ENCODE data around the gene SAP30BP.

The SAP30BP gene

DNA sequence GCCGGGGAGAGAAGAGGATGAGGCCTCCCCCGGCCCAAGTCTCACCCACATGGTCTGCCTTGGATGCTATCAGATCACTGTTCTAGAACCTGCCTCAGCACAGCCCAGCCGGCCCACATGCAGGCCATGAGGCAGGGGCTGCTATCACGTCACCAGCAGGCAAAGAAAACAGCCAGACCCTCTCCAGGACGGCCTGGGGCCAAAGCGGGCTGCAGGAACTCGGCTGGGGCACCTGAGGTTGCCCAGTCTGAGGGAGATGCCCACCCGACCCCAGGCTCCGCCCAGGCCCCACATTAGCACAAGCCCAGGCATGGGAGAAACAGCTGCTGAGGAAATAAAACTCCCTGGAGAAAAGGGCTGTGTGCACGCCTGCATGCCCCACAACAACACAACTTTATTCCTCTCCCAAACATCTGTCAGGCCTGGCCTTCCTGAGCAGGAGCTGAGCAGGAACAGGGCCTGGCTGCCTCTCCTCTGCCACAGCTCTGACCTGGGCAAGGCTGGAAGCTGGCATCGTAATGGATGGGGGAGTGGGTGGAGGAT, 40.6 kb upstream of the SAP30BP start (continued):
- TF ChIP-seq, protein P1, sequence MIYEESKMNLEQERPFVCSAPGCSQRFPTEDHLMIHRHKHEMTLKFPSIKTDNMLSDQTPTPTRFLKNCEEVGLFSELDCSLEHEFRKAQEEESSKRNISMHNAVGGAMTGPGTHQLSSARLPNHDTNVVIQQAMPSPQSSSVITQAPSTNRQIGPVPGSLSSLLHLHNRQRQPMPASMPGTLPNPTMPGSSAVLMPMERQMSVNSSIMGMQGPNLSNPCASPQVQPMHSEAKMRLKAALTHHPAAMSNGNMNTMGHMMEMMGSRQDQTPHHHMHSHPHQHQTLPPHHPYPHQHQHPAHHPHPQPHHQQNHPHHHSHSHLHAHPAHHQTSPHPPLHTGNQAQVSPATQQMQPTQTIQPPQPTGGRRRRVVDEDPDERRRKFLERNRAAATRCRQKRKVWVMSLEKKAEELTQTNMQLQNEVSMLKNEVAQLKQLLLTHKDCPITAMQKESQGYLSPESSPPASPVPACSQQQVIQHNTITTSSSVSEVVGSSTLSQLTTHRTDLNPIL (CRISPR knock-in tag; IDR thresholded peaks at IDR 0.05; ENCODE audit: low read depth): no peak
- TF ChIP-seq TOX (CRISPR knock-in tag; IDR thresholded peaks at IDR 0.05; ENCODE audit: borderline replicate concordance): no peak

GRCh38 chr17:75627094-75627493, 40.0 kb upstream of the SAP30BP start:
- no peak for ATAC-seq
- no peak for TF ChIP-seq PPARA (CRISPR knock-in tag; IDR thresholded peaks at IDR 0.05; ENCODE audit: borderline replicate concordance)
- no peak for TF ChIP-seq ARNTL (CRISPR knock-in tag; IDR thresholded peaks at IDR 0.05; ENCODE audit: borderline replicate concordance, low read depth)
- no peak for TF ChIP-seq TOX (CRISPR knock-in tag; IDR thresholded peaks at IDR 0.05; ENCODE audit: borderline replicate concordance)
- no peak for TF ChIP-seq ZFP3 (CRISPR knock-in tag; IDR thresholded peaks at IDR 0.05)
- no peak for TF ChIP-seq ZNF565 (CRISPR knock-in tag; conservative IDR thresholded peaks at IDR 0.05; ENCODE audit: low read depth)
- TF ChIP-seq ZNF8 (CRISPR knock-in tag; IDR thresholded peaks at IDR 0.05): no peak
- no peak for TF ChIP-seq CSDC2 (CRISPR knock-in tag; IDR thresholded peaks at IDR 0.05)
- TF ChIP-seq ESRRG (CRISPR knock-in tag; IDR thresholded peaks at IDR 0.05): no peak

- TF ChIP-seq ARNTL (CRISPR knock-in tag; IDR thresholded peaks at IDR 0.05; ENCODE audit: borderline replicate concordance, low read depth) (no peak), TCF4 (CRISPR knock-in tag; IDR thresholded peaks at IDR 0.05; ENCODE audit: borderline replicate concordance) (no peak), SNAI2 (CRISPR knock-in tag; IDR thresholded peaks at IDR 0.05) (no peak), GLIS3 (CRISPR knock-in tag; IDR thresholded peaks at IDR 0.05) (no peak), PPARA (CRISPR knock-in tag; IDR thresholded peaks at IDR 0.05; ENCODE audit: borderline replicate concordance) (no peak), ISL1 (CRISPR knock-in tag; IDR thresholded peaks at IDR 0.05) (no peak), TOX (CRISPR knock-in tag; IDR thresholded peaks at IDR 0.05; ENCODE audit: borderline replicate concordance) (no peak), ZFP3 (CRISPR knock-in tag; IDR thresholded peaks at IDR 0.05) (no peak), POU6F1 (CRISPR knock-in tag; IDR thresholded peaks at IDR 0.05; ENCODE audit: borderline replicate concordance, low read depth) (no peak)
- TF ChIP-seq, protein P2, sequence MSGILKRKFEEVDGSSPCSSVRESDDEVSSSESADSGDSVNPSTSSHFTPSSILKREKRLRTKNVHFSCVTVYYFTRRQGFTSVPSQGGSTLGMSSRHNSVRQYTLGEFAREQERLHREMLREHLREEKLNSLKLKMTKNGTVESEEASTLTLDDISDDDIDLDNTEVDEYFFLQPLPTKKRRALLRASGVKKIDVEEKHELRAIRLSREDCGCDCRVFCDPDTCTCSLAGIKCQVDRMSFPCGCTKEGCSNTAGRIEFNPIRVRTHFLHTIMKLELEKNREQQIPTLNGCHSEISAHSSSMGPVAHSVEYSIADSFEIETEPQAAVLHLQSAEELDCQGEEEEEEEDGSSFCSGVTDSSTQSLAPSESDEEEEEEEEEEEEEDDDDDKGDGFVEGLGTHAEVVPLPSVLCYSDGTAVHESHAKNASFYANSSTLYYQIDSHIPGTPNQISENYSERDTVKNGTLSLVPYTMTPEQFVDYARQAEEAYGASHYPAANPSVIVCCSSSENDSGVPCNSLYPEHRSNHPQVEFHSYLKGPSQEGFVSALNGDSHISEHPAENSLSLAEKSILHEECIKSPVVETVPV (CRISPR knock-in tag; IDR thresholded peaks at IDR 0.05): no peak
- TF ChIP-seq, protein P1 (CRISPR knock-in tag; IDR thresholded peaks at IDR 0.05; ENCODE audit: low read depth): no peak
- no peak for ATAC-seq
These were observed 38.7 kb upstream of the SAP30BP start for GRCh38 chr17:75628425-75628824.

DNA sequence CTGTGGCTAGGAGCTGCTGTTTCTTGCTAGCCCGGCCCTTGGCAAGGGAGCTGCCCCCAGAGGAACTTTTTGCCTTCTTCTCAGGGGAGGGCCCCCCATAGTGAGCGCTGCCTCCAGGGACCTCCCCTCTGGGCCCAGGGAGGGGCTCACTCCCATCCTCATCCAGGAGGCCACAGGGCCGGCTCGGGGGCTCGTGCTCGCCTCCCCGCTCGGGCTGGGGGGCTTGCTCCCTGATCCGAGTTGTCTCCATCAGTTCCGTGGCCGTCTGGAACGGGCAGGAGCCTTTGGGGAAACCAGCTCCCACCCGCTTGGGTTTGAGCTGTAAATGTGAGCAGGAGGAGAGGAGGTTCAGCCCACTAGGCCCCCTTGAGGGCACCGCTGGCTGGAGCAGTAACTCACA, 38.0 kb upstream of the SAP30BP start:
- TF ChIP-seq ZNF565 (CRISPR knock-in tag; conservative IDR thresholded peaks at IDR 0.05; ENCODE audit: low read depth): no peak
- no peak for TF ChIP-seq TOX (CRISPR knock-in tag; IDR thresholded peaks at IDR 0.05; ENCODE audit: borderline replicate concordance)
- TF ChIP-seq BACH2 (CRISPR knock-in tag; IDR thresholded peaks at IDR 0.05; ENCODE audit: borderline replicate concordance): no peak
- TF ChIP-seq RARB (CRISPR knock-in tag; IDR thresholded peaks at IDR 0.05): no peak
- no peak for TF ChIP-seq PATZ1 (CRISPR knock-in tag; IDR thresholded peaks at IDR 0.05; ENCODE audit: borderline replicate concordance)
- TF ChIP-seq, protein P1 (CRISPR knock-in tag; IDR thresholded peaks at IDR 0.05; ENCODE audit: low read depth): no peak
- TF ChIP-seq SNAI2 (CRISPR knock-in tag; IDR thresholded peaks at IDR 0.05): no peak
- TF ChIP-seq ISL1 (CRISPR knock-in tag; IDR thresholded peaks at IDR 0.05): no peak
- TF ChIP-seq CSDC2 (CRISPR knock-in tag; IDR thresholded peaks at IDR 0.05): no peak
- ATAC-seq: no peak
